Measurements from ENCODE around the gene THAP5.

THAP5 gene

DNA sequence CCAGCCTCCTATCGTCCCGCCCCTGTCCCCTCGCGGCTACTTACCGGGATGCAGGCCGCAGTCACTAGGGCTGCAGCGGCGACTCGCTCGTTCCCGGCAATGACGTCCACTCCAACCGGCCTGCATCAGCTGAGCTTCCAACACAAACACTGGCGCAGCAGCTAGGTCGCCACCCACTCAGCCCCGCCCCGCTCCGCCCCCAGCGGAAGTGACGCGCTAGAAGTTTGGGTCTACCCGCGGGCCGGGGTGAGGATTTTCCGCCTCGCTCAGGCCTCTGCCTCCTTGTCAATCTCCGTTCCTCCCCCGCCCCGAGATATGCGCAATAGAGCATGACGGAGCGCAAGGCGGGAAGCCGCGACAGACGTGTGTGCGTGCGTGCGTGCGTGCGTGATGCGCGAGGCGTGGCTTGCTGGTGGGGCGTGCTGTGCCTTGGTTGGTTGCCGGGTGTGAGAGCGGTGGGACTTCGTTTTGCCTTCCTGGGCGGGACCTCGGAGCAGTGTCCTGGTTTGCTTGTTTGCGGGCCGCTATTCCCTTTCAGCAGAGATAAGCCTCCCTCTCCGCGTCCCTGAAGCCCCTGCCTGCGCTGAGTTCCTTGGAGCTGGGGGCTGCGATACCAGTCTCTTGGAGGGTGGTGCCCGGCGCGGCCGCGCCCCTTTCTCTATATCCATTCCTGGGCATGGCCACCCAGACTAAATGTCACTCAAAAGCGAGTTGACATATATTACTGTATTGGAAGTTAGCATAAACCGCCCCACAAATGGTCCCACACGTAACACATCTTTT is 43.3 kb downstream of the THAP5 start, which contains the start of gene PNPLA8:
TSS of gene PNPLA8 (minus strand) at position 151 of the 783 bp plus-strand sequence. CDS start 10,644 bp downstream, outside the sequence.
- DNase-seq, result peak; percentile 100
- H3K36me3 ChIP-seq (replicated peaks; ENCODE audit: insufficient read depth, low read length), result no peaks in the 10 kb centered on the region
- H3K27ac ChIP-seq (ENCODE audit: low read length), result peak within 1 kb of the TSS; percentile 87
- H3K9me2 ChIP-seq (replicated peaks; ENCODE audit: insufficient read depth, low read length), result no peaks in the 10 kb centered on the region
- H3K9me3 ChIP-seq (replicated peaks; ENCODE audit: insufficient read depth, low read length), result no peaks in the 10 kb centered on the region
- H3K27me3 ChIP-seq (replicated peaks; ENCODE audit: insufficient read depth, low read length), result no peaks in the 10 kb centered on the region
- peaks cover 13% of the 10 kb centered on the region for H3F3A ChIP-seq (ENCODE audit: insufficient read depth, low read length)
- H3K4me2 ChIP-seq (ENCODE audit: low read depth, low read length), result peak within 1 kb of the TSS; percentile 78
- H3K4me1 ChIP-seq (ENCODE audit: low read length), result peaks cover 18% of the 10 kb centered on the region
- peak within 1 kb of the TSS; percentile 65 for H2AFZ ChIP-seq (ENCODE audit: low read length)
- H4K20me1 ChIP-seq (ENCODE audit: insufficient read depth, low read length), result no peaks in the 10 kb centered on the region
- H3K4me3 ChIP-seq (ENCODE audit: low read length), result peak within 1 kb of the TSS; percentile 75
- peaks cover 40% of the 10 kb centered on the region for H3K79me2 ChIP-seq (ENCODE audit: low read length)
- TF ChIP-seq EZH2phosphoT487 (IDR thresholded peaks at IDR 0.05; ENCODE audit: low read length) (no peak), EZH2 (optimal IDR thresholded peaks at IDR 0.05; ENCODE audit: low read depth, low read length) (no peak)
- TF ChIP-seq, protein P1, sequence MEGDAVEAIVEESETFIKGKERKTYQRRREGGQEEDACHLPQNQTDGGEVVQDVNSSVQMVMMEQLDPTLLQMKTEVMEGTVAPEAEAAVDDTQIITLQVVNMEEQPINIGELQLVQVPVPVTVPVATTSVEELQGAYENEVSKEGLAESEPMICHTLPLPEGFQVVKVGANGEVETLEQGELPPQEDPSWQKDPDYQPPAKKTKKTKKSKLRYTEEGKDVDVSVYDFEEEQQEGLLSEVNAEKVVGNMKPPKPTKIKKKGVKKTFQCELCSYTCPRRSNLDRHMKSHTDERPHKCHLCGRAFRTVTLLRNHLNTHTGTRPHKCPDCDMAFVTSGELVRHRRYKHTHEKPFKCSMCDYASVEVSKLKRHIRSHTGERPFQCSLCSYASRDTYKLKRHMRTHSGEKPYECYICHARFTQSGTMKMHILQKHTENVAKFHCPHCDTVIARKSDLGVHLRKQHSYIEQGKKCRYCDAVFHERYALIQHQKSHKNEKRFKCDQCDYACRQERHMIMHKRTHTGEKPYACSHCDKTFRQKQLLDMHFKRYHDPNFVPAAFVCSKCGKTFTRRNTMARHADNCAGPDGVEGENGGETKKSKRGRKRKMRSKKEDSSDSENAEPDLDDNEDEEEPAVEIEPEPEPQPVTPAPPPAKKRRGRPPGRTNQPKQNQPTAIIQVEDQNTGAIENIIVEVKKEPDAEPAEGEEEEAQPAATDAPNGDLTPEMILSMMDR (IDR thresholded peaks at IDR 0.05; ENCODE audit: low read length), result no peak
- H3K9ac ChIP-seq (ENCODE audit: low read length), result peak within 1 kb of the TSS; percentile 88

DNA sequence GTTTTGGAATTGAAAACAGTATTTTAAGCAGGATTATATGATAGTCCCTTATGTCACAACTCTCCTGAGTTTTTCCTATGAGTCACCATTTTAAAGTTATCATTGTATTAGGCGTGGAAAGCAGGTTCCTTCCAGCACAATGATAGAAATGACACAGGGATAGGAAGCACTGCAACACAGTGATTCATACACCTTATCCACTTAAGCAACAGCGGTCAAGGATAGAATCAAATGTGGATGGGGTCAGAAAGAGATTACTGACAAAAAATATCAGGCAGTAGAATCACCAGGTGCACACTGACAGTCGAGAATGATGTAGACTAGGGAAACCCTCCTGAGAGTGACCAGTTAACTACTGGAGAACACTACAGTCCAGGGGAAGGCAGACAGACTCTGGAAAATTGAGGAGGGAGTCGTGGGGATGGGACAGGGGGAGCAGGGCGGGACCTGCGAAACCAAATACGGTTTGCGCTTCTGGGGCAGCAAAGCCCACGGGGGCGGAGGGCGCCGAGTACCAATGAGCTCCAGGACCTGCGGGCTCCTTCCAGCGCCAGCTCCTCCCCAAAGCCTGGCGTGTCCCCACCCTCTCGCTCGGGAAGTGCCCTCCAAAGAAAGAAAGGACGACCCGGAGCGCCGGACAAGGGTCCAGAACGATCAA is 44.0 kb downstream of the THAP5 start:
- no peaks in the 10 kb centered on the region for H3K36me3 ChIP-seq (replicated peaks; ENCODE audit: insufficient read depth, low read length)
- TF ChIP-seq, protein P1 (IDR thresholded peaks at IDR 0.05; ENCODE audit: low read length), result no peak
- no peak for TF ChIP-seq EZH2phosphoT487 (IDR thresholded peaks at IDR 0.05; ENCODE audit: low read length)
- TF ChIP-seq EZH2 (optimal IDR thresholded peaks at IDR 0.05; ENCODE audit: low read depth, low read length), result no peak
- H3K4me3 ChIP-seq (ENCODE audit: low read length), result peak overlapping the region; percentile 74
- H3F3A ChIP-seq (ENCODE audit: insufficient read depth, low read length), result peaks cover 13% of the 10 kb centered on the region
- no peaks in the 10 kb centered on the region for H4K20me1 ChIP-seq (ENCODE audit: insufficient read depth, low read length)
- peak overlapping the region; percentile 87 for H3K27ac ChIP-seq (ENCODE audit: low read length)
- H3K9ac ChIP-seq (ENCODE audit: low read length), result peak overlapping the region; percentile 72
- H2AFZ ChIP-seq (ENCODE audit: low read length), result peak overlapping the region; percentile 62
- no peaks in the 10 kb centered on the region for H3K9me3 ChIP-seq (replicated peaks; ENCODE audit: insufficient read depth, low read length)
- peak; percentile 52 for DNase-seq
- no peaks in the 10 kb centered on the region for H3K27me3 ChIP-seq (replicated peaks; ENCODE audit: insufficient read depth, low read length)
- H3K4me2 ChIP-seq (ENCODE audit: low read depth, low read length), result peak overlapping the region; percentile 76
- no peaks in the 10 kb centered on the region for H3K9me2 ChIP-seq (replicated peaks; ENCODE audit: insufficient read depth, low read length)
- peaks cover 18% of the 10 kb centered on the region for H3K4me1 ChIP-seq (ENCODE audit: low read length)
- H3K79me2 ChIP-seq (ENCODE audit: low read length), result peaks cover 44% of the 10 kb centered on the region

DNA sequence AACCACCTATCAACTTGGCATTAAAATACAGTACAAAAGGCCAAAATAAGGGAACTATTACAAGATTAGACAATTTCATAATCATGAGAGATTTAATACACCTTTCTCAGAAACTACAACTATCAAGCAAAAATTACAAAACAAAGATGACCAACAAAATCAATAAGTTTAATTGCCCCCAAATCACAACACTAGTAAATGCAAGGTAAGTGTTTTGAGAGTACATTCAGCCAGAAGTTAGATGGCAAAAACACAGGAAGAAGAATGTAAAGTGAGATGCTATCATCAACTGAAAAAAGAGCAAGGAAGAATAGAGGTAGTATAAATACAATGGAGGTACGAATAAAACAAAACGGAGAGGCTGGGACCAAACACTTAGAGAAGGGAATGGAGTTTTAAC is 46.7 kb downstream of the THAP5 start:
- no peak for DNase-seq
- Histone ChIP-seq H3F3A (ENCODE audit: insufficient read depth, low read length) (peaks cover 13% of the 10 kb centered on the region), H3K4me2 (ENCODE audit: low read depth, low read length) (no peak overlapping the region), H3K9me2 (replicated peaks; ENCODE audit: insufficient read depth, low read length) (no peaks in the 10 kb centered on the region), H3K9ac (ENCODE audit: low read length) (no peak overlapping the region), H3K36me3 (replicated peaks; ENCODE audit: insufficient read depth, low read length) (no peaks in the 10 kb centered on the region), H3K79me2 (ENCODE audit: low read length) (peaks cover 51% of the 10 kb centered on the region), H3K4me3 (ENCODE audit: low read length) (no peak overlapping the region), H3K4me1 (ENCODE audit: low read length) (peaks cover 11% of the 10 kb centered on the region), H3K9me3 (replicated peaks; ENCODE audit: insufficient read depth, low read length) (no peaks in the 10 kb centered on the region), H2AFZ (ENCODE audit: low read length) (no peak overlapping the region), H4K20me1 (ENCODE audit: insufficient read depth, low read length) (no peaks in the 10 kb centered on the region), H3K27ac (ENCODE audit: low read length) (no peak overlapping the region), H3K27me3 (replicated peaks; ENCODE audit: insufficient read depth, low read length) (no peaks in the 10 kb centered on the region)
- TF ChIP-seq EZH2phosphoT487 (IDR thresholded peaks at IDR 0.05; ENCODE audit: low read length) (no peak), EZH2 (optimal IDR thresholded peaks at IDR 0.05; ENCODE audit: low read depth, low read length) (no peak)
- TF ChIP-seq, protein P1 (IDR thresholded peaks at IDR 0.05; ENCODE audit: low read length), result no peak

Measured in MM.1S (cell line).